Measurements from ENCODE around the gene LOXHD1.

GRCh38 chr18:46447323-46447722, 209.7 kb downstream of the LOXHD1 start:
- TF ChIP-seq POLR2A (IDR thresholded peaks at IDR 0.05) (no peak), POLR2AphosphoS5 (IDR thresholded peaks at IDR 0.05; ENCODE audit: insufficient read depth in 1 of 2, low read depth in 1 of 2) (no peak)
- TF ChIP-seq, protein P1, sequence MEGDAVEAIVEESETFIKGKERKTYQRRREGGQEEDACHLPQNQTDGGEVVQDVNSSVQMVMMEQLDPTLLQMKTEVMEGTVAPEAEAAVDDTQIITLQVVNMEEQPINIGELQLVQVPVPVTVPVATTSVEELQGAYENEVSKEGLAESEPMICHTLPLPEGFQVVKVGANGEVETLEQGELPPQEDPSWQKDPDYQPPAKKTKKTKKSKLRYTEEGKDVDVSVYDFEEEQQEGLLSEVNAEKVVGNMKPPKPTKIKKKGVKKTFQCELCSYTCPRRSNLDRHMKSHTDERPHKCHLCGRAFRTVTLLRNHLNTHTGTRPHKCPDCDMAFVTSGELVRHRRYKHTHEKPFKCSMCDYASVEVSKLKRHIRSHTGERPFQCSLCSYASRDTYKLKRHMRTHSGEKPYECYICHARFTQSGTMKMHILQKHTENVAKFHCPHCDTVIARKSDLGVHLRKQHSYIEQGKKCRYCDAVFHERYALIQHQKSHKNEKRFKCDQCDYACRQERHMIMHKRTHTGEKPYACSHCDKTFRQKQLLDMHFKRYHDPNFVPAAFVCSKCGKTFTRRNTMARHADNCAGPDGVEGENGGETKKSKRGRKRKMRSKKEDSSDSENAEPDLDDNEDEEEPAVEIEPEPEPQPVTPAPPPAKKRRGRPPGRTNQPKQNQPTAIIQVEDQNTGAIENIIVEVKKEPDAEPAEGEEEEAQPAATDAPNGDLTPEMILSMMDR (IDR thresholded peaks at IDR 0.05): no peak

All from vagina (tissue), 2 donors.